ENCODE measurements around the gene CTIF.

Gene CTIF

DNA sequence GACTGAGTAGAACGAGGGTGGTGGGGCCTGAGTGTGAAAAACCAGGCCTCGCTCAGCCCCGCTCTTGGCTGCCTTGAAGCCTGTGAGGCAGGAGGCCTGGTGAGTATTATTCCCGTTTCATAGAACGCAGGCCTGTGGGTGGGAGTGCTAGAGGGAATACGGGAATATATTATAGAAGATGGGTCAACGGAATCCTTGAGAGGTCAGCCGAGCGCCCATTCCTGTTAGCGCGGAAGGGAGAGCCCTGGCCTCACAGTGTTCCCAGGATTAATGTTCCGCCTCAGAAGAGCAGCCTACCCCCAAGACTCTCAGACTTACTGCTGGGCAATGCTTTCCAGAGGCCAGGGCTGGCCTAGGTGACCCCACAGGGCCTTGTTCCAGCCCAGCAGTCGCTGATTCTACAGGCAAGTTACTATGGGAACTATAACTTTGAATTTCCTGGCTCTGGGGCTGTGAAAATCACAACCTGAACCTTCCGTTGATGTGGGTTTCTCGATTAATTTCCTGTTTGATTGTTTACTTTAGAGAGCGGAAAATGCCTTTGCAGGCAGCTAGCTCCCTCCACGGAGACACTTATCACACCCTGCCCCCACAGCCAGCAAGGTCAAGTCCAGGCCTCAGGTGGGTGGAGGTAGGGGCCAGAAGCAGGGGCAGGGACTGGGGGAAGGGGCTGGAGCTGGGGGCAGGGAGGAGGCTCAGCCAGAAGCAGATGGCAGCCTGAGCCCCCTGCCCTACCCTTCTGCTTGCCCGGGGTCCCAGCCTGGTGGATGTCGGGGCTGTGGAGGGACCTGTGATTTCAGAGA is 303.6 kb downstream of the CTIF start:
- DNase-seq, result no peak

DNA sequence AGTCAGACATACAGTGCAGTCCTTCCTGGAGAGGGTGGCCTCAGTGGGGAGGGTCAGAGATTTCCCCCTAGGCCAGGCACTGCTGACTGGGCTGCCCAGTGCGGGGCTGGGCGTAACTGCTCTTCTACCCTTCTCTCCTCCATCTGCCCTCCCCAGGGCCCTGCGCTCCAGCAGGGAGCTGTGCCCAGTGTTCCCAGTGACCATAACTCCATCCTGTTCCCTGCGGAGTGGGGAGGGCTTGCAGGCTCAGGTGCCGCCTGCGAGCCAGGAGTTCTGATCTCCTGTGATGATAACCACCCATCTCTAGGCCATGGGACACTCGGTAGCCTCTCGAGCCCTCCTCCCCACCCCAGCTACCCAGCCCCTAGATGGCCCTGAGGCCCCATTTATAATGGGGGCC is 304.3 kb downstream of the CTIF start:
- no peak for DNase-seq

DNA sequence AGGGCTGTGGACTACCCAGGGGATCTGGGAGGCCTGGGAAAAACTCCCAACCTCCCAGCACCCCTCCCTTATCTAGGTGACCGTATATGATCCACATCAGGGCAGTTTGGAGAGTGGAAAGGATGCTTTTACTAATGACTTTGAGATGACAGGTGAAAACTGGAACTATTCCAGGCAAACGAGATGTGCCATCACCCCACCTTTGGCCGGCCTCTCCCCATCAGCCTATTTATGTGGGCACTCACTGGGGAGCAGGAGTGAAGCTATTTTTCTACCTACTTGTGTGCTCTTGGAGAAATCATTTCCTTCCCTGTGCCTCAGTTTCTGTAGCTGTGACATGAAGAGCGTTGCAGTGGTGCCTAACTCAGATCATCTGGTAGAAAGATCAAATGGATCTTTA is 304.8 kb downstream of the CTIF start:
- DNase-seq, result no peak

DNA sequence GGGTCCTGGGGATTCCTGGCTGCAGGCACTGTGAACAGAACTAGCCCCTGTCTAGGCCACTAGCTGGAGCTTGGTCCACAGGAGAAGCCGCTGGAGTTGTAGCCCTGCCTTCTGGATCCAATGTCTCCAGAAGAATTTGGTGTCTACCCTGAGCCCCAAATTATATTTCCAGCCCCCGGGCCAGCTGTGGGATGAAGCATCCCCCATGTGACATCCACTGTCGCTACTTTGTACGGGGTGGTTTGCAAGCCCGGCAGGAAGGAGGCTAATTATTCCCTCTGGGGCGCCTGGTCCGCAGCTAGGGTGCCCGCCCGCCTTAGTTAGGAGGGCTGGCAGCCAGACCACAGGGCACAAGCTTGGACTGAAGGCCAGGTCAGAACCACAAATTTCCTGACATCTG is 305.4 kb downstream of the CTIF start:
- DNase-seq, result no peak

DNA sequence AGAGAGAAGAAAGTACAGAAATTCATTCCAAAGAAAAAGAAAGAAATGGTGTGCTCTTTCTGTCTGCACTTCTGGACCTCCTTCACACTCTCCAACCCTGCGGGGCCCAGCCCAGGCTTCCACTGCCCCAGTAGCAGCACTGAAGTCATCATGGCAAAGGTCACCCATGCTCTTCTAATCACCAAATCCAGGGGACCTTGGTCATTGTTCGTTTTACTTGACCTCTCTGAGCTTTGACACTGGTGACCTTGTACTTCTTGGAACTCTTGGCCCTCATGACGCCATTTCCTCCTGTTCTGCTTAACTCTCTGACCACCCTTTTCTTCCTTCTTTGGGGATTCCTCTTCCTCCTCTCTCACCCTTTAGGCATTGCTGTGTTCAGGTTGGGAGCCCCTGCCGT is 306.3 kb downstream of the CTIF start:
- no peak for DNase-seq

DNA sequence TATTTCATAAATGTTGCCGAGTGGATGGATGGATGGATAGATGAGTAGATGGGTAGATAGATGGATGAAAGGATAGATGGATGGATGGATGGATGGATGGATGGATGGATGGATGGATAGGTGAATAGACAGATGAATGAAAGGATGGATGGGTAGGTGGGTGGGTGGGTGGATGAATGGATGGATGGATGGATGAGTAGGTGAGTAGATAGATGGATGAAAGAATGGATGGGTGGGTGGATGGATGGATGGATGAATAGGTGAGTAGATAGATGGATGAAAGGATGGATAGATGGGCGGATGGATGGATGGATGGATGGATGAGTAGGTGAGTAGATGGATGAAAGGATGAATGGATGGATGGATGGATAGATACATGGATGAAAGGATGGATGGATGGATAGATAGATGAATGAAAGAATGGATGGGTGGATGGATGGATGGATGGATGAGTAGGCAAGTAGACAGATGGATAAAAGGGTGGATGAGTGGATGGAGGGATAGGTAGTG is 307.6 kb downstream of the CTIF start:
- no peak for DNase-seq

DNA sequence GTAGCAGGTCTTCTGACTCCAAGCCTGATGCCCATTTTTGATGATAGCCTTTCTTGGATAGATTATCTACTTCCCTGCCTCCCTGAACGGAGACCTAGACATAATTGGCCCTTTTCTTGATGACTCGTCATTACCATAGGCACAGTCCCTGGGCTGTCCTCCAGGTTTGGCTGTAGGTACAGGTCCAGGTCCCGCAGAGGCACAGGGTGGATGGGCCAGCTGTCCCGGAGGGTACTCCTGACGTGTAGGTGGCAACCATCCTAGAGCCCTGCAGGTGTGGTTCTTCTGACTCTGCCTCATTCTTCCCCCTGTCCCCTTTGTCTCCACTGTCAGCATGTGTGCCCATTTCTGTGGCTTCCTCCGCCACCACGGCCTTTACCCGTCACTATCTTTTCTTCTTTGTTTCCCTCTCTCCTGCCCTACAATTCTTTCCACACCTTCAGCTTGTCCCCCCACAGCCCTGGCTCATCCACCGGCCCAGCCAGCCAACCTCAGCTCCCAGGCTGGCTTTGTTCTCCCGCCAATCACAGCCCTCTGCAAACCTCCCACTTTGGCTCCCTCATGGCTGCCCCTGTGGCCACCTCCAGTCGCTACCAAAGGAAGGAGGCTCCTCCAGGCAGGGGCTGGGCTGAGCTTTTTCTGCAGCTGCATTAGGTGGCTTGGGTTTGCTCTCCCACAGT is 309.1 kb downstream of the CTIF start:
- no peak for DNase-seq

DNA sequence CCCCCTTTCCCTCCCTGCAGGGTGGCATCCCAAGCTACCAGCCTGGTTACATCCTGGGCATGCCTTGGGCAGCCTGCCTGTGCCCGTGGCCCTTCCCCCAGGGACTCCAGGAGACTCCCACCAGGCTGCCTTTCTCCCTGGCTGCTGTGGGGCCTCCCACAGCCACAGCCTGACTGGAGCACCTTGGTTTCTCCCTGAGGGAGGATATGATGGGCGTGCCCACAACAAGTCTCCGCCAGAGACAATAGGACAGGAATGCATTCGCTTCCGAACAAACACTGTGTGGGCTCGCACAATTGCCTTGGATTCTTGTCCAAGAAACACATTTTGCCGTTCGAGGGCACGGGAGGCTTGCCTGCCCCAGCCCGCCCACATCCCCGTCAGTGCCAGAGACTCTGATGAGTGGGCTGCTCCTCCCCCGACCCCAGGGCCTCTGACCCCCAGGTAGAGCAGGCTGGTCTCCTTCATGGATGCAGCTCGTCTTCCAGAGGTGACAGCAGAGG is 309.9 kb downstream of the CTIF start:
- DNase-seq, result no peak

DNA sequence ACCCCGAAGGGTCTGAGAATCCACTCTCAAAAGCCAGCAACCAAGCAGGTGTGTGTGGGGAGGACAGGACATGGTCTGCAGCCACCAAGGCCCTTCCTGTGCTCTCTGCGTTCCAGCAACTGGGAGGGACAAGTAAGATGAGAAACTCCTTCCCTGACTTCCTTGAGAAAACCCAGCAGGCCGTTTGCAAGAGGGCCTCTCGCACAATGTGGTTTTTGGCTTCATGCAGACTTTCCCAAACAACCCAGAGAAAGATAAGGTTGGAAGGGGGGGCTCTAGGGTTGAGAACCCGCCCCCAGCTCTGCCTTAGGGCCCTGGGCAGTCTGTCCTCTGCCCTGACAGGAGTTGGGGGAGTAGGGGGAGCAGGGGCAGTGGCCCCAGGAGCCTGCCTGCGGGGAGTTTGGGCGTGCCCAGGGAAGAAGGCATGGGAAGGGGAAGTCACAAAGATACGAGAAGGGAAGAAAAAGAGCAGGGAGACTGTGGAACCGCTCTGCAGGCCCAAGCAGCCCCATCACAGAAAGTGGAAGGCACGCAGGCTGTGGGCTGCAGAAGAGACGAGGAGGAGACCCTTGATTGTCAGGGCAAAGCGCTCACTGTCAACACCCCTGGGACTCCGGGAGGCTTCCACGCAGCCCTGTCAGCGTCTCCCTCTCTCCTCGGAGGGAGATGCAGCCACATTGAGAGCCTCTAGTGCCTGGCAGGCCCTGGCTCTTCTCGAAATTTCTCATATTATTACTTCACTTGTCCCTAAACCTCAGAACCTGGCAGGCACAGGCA is 312.2 kb downstream of the CTIF start:
- DNase-seq, result no peak

DNA sequence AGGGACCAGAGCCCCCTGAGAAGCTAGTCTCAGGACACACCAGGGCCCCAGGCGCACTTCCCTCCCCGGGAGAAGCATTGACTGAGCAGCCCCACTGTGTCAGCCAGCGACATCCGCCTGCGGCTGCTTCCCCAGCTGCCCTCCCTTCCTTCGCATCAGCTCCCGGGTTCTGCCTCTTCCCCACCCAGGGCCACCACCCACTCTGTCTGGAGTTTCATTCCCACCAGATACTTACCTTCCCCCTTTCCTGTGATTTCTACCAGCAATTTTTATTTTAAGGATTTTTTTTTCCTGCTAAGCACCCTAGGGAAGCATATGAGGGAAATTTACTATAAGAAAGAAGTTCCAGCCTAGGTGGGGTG is 312.7 kb downstream of the CTIF start:
- DNase-seq, result peak; percentile 35

DNA sequence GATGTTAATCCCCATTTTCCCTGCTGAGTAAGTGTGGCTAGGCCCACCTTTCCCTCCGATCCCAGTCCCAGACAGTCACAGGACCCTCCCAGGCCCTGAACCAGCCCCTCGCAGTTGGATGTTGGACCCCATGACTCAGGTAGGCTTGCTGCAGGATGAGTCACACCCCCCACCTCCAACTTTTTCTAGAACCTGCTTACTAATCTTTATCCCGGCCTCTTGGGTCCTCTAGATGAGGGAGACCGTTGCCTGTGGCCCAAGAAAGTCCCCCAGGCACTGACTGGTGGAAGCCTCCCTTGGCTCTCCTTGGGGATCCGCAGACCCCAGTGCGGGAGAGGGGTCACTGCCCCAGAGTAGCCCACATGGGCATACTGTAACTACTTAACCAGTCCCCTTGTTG is 313.5 kb downstream of the CTIF start:
- DNase-seq, result no peak

DNA sequence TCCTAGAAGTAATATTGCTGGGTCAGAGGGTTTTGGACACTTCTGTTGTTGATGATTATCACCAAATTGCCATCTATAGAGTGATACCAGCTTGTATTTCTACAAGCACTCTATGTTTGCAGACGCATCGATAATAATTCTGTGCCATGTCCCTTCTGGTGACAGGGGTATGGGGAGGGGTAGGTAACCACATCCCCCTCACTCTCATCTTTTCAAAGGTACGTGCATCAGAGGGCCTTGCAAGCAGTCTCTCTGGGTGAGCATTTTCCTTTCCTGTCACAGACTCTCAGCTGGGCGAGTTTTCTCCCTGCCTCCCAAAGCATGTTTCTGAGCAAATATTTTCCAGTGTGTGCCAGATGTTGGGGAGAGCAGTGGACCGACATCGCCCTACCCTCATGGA is 314.0 kb downstream of the CTIF start:
- DNase-seq, result no peak

DNA sequence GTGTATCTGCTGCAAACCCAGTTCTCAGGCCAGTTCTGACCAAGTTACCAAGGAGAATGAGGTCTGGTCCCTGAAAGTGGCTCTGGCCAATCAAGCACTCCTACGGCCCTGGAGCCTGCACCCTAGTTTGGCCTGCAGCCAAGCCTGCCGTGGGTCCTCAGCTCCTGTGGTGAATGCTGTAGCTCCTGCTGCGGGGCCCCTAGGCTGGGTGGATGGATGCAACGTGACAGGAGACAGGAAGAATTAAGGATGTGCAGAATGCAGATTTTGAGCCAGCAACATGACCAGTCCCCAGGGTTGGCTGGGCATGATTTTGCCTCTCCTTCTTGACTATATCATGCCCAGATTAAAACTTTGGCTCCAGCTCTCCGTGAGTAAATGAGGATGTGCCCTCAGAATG is 314.8 kb downstream of the CTIF start:
- no peak for DNase-seq

DNA sequence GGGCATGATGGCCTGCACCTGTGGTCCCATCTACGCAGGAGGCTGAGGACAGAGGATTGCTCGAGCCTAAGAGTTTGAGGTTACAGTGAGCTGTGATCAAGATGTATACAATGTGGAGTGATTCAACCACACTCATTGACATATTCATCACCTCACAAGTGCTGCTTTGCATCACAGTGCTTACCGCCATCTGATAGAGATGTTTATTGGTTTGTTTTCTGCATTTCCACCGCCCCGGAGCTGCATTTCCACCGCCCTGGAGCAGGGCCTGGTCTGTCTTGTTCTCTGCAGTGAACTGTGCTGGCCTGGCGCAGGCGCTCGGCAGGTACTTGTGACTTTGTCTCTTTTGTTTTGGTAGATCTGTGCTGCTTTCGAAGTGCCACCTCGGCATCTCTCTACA is 315.9 kb downstream of the CTIF start:
- DNase-seq, result no peak

DNA sequence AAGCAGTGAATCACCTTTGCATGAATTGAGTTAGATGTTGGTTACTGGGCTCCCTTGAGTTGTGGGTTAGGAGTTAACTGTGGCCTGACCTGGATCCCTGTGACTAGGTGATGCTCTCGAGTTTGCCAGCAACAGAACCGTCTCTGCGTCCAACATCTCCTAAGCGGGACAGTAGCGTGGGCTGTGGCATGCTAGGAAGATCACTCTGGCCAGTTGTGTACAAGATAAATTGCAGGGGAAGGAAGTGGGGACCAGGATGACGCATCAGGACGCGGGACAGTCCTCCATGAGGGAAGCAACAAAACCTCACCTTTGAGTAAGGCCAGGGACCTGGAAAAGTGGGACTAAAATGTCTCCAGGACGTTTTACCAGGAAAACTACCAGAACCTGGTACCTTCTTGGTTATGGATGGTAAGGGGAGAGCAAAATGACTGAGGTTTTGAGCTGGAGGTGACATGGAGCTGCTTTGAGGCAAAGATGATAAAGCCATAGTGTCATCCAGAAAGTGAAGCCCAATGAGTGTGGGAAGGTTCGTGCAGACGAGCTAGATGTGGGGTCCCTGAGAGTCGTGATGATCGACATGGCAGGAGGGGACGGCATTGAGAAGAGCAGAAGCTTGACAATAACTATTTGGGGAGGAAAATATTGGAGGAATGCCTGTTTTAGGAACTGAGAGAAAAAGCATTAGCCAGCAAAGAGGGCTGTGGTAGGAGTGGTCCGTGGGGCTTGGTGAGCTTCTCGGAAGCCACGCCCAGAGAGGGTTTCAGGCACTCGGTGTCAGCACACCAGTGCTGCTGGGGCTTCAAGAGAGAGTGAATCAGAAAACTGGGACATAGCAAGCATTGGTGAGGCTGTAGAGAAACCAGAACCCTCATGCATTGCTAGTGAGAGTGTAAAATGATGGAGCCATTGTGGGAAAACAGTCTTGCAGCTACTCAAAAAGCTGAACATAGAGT is 316.9 kb downstream of the CTIF start:
- DNase-seq, result no peak

DNA sequence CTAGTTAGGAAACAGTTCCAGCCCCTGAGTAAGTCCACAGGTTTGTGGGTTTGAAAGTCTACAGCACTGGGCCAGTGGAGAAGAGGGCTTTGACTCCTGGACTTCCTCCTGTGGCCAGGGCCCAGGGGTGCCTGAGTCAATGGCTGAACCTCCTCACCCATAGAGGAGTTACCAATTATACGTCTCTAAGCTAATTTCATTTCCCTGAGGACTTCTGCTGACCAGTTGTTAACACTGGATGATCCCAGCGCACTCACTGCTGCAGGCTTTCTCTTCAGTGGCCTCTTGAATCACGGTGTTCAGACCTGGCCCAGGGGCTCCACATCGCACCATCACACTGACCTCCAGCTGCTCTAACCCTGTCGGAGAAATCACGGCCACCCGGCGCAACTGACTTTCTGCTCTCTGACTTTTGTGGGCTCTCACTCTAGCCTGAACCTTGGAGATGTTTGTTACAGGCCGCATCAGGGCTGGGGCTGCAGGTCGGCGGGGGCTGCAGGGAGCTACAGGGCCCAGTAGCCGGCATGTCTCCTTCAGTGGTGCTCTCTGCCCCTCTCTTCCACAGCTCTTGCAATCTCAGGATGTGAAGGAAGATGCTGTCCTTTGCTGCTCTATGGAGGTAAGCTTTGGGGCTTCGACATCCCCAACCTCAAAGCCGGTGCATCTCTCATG is 318.3 kb downstream of the CTIF start:
- no peak for DNase-seq

DNA sequence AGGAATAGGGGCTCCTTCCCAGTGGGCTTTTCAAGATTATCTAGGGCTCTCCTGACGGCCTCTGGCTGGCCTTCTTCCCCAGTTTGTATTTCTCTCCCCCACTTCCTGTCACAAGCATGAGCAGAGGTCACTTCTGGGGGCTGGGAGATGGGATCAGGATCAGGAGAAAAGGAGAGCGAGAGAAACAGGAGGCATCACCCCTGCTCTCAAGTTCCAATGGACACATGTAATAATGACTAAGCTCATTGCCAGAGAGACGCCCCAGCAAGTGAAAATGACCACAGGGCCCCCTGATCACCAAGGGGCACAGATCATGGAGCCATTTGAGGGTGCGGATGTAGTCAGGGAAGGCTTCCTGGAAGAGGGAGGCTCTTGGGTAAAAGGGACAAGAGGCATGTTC is 319.8 kb downstream of the CTIF start:
- no peak for DNase-seq

DNA sequence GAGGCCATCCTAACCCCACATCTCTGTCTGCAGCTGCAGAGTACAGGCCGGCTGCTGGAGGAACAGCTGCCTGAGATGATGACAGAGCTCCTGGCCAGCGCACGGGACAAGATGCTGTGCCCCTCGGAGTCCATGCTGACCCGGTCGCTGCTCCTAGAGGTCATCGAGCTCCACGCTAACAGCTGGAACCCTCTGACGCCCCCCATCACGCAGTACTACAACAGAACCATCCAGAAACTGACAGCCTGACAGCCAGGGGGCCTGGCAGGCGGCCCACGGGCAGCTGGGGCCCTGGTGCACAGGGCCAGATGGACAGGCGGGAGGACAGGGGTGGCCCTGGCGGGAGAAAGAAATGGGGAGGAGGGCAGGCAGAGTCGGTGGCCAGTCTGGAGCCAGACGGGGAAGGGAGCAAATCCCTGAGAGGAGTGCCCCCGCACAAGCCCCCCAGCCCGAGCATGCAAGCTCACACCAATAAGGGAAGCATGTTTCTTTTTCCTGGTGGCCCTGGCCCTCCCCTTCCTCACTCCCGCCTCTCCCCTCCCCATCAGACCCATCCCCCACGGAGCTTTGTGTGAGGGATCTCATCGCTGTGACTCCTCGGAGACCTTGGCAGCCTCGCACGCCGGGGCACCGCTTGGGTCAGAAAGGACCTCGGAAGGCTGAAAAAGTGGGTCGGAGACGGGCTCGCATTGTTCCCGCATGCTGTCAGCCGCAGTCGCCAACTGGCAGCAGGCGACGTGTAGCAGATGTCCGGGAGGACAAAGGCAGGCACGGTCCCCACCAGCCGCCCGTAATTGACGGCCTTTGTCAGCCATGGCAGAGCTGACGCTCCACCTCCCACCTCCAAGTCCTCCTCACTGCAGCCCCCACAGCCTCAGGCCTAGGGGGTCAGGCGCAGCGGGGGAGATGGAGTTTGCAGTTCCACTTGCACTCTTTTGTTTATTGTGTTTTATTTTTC is 320.8 kb downstream of the CTIF start:
- no peak for DNase-seq

DNA sequence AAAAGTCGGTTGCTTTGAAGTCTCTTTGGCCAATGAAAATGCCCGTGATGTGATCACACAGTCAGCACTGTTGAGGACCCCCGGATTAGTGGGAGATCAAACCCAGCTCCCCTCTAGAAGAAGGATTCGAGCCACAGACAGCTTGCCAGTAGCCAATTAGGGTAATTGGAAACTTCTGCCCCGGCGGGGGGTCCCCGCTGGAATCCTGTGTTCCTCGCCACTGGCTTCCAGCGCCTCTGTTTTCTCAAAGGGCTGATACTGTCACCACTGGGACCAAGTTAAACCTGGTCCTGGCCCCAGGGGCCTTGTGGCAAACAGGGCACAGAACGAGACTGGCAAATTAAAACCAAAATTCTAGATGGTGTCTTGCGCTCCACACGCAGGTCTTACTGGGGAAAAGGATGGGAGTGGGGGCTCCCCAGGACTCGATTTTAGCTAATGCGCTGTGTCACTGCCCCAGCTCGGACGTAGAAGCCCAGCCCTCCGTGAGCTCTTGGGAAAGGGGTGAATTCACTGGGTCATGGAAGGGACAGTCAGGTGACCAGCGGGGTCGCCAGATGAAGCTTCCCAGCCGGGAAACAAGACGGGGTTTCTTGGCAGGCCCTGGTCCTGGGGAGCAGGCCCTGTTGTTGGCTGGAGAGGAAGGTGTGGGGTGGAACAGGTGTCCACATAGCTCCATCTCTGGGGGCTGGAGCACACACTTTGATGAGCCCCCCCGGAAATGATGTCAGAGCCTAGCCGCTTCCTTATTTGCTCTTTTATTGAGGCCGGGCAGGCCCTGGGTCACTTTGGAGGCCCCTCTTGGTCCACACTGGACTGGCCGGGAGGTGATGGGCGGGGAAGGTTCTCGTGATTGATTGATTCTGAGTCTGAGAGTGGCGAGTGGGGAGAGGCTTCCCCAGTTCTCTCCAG is 321.7 kb downstream of the CTIF start:
- DNase-seq, result no peak
